OCI-LY1 (cell line): Measurements from ENCODE around the gene SLC35F3.

Experiments
- H2AFZ ChIP-seq: fragments of 200-600 bp; sonication (generic), shearing (Covaris generic); 2 replicates; pipeline ENCODE4 v1.6.0; 2014; ENCODE audit warnings: antibody characterized with exemption, mild to moderate bottlenecking, low read length
- H3F3A ChIP-seq: fragments of 200-600 bp; sonication (generic), shearing (Covaris generic); 2 replicates; pipeline ENCODE4 v1.6.0; 2014; ENCODE audit warnings: mild to moderate bottlenecking, antibody characterized with exemption, low read length, moderate library complexity; ENCODE audit not compliant: insufficient read depth
- H3K27ac ChIP-seq: fragments of 200-600 bp; sonication (generic); 2 replicates; pipeline ENCODE4 v1.5.1; 2014; ENCODE audit warnings: low read length, mixed run types, mild to moderate bottlenecking, low read depth; ENCODE audit not compliant: poor library complexity, severe bottlenecking
- H3K27me3 ChIP-seq: fragments of 200-600 bp; sonication (generic); 2 replicates; pipeline ENCODE4 v1.6.0; 2014; ENCODE audit warnings: antibody characterized with exemption, mild to moderate bottlenecking, low read length, moderate library complexity; ENCODE audit not compliant: insufficient read depth
- H3K36me3 ChIP-seq: fragments of 200-600 bp; sonication (generic); 2 replicates; pipeline ENCODE4 v1.6.1; 2014; ENCODE audit warnings: mild to moderate bottlenecking, antibody characterized with exemption, low read length, moderate library complexity, mixed read lengths; ENCODE audit not compliant: insufficient read depth
- H3K4me1 ChIP-seq: fragments of 200-600 bp; sonication (generic); 2 replicates; pipeline ENCODE4 v1.5.1; 2014; ENCODE audit warnings: mild to moderate bottlenecking, low read length, moderate library complexity; ENCODE audit not compliant: insufficient read depth, severe bottlenecking
- H3K4me2 ChIP-seq: fragments of 200-600 bp; sonication (generic), shearing (Covaris generic); 2 replicates; pipeline ENCODE4 v1.6.1; 2014; ENCODE audit warnings: low read length
- H3K4me3 ChIP-seq: fragments of 200-600 bp; sonication (generic); 2 replicates; pipeline ENCODE4 v1.5.1; 2014; ENCODE audit warnings: low read length, low read depth, mild to moderate bottlenecking, mixed read lengths; ENCODE audit not compliant: poor library complexity, severe bottlenecking
- H3K79me2 ChIP-seq: fragments of 200-600 bp; shearing (Covaris generic); 2 replicates; pipeline ENCODE4 v1.6.1; 2016; ENCODE audit warnings: mixed run types, low read length, mixed read lengths; ENCODE audit not compliant: insufficient read depth
- H3K9ac ChIP-seq: fragments of 200-600 bp; sonication (generic), shearing (Covaris generic); 2 replicates; pipeline ENCODE4 v1.6.1; 2014; ENCODE audit warnings: mild to moderate bottlenecking, low read length, mixed read lengths
- H3K9me2 ChIP-seq: fragments of 200-600 bp; sonication (generic), shearing (Covaris generic); 2 replicates; pipeline ENCODE4 v1.6.1; 2014; ENCODE audit warnings: low read depth, mild to moderate bottlenecking, low read length, mixed read lengths
- H3K9me3 ChIP-seq: fragments of 200-600 bp; shearing (Covaris generic); 2 replicates; pipeline ENCODE4 v1.6.1; 2014; ENCODE audit warnings: low read length, mixed read lengths
- H4K20me1 ChIP-seq: fragments of 200-600 bp; sonication (generic), shearing (Covaris generic); 2 replicates; pipeline ENCODE4 v1.6.0; 2016; ENCODE audit warnings: mild to moderate bottlenecking, low read length; ENCODE audit not compliant: insufficient read depth
- EZH2 ChIP-seq: fragments of 200-600 bp; sonication (generic), shearing (Covaris generic); IDR thresholded peaks from 2 replicates; pipeline ENCODE4 v1.8.0; 2017; ENCODE audit warnings: borderline replicate concordance, mixed run types, mild to moderate bottlenecking, antibody characterized with exemption, low read length, moderate library complexity, mixed read lengths
- TF ChIP-seq, protein P1 (sequence below): fragments of 200-600 bp; sonication (generic), shearing (Covaris generic); IDR thresholded peaks from 2 replicates; pipeline ENCODE4 v1.5.1; 2017; ENCODE audit warnings: mild to moderate bottlenecking, antibody characterized with exemption, low read length, moderate library complexity, mixed read lengths

The SLC35F3 gene

DNA sequence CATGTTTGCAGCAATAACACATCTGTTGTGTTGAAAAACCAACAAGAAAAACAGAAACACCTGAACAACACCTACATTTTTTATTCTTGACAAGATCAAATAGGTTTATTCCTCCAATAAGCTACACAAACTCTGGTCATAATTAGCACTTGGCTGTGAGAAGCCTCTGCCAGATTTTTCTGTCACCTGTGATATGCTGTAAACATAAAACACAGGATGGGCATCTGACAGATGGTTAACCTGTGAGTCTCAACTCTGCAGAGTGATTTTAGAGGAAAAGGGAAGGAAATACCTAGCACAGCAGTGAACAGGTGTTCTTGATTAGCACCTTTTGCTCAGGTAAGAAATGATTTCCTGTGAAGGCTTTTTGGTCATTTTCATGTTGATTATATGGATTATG lies 293.4 kb downstream of the SLC35F3 start:
- Histone ChIP-seq H3K4me3 (no peak overlapping the region), H3K79me2 (no peaks in the 10 kb centered on the region), H3K4me2 (no peak overlapping the region), H3K36me3 (no peaks in the 10 kb centered on the region), H3K4me1 (no peaks in the 10 kb centered on the region), H3F3A (no peaks in the 10 kb centered on the region), H3K9me3 (no peaks in the 10 kb centered on the region), H3K9ac (no peak overlapping the region), H3K9me2 (no peaks in the 10 kb centered on the region), H3K27me3 (no peaks in the 10 kb centered on the region), H2AFZ (no peak overlapping the region), H3K27ac (no peak overlapping the region), H4K20me1 (no peaks in the 10 kb centered on the region)
- TF ChIP-seq, protein P1, sequence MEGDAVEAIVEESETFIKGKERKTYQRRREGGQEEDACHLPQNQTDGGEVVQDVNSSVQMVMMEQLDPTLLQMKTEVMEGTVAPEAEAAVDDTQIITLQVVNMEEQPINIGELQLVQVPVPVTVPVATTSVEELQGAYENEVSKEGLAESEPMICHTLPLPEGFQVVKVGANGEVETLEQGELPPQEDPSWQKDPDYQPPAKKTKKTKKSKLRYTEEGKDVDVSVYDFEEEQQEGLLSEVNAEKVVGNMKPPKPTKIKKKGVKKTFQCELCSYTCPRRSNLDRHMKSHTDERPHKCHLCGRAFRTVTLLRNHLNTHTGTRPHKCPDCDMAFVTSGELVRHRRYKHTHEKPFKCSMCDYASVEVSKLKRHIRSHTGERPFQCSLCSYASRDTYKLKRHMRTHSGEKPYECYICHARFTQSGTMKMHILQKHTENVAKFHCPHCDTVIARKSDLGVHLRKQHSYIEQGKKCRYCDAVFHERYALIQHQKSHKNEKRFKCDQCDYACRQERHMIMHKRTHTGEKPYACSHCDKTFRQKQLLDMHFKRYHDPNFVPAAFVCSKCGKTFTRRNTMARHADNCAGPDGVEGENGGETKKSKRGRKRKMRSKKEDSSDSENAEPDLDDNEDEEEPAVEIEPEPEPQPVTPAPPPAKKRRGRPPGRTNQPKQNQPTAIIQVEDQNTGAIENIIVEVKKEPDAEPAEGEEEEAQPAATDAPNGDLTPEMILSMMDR: no peak
- no peak for TF ChIP-seq EZH2

DNA sequence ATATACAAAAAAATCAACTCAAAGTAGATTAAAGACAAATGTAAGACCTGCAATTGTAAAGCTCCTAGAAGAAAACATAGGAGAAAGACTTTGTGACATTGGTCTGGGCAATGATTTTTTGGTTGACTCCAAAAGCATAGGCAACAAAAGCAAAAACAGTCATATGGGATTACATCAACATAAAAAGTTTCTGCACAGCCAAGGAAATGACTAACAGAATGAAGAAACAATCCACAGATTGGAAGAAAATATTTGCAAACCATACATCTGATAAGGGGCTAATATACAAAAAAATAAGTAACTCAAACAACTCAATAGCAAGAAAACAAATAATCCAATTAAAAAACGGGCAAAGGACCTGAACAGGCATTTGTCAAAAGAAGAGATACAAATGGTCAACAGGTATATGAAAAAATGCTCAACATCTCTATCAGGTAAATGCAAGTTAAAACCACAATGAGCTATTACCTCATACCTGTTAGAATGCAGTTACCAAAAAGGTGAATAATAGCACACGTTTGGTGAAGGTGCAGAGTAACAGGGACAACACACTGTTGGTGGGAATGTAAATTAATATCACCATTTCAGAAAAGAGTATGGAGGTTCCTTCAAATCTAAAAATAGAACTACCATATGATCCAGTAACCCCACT lies 295.1 kb downstream of the SLC35F3 start:
- H4K20me1 ChIP-seq: no peaks in the 10 kb centered on the region
- H3K4me1 ChIP-seq: no peaks in the 10 kb centered on the region
- H3F3A ChIP-seq: no peaks in the 10 kb centered on the region
- no peak overlapping the region for H2AFZ ChIP-seq
- no peak overlapping the region for H3K4me3 ChIP-seq
- no peaks in the 10 kb centered on the region for H3K79me2 ChIP-seq
- no peak overlapping the region for H3K27ac ChIP-seq
- no peaks in the 10 kb centered on the region for H3K9me3 ChIP-seq
- TF ChIP-seq EZH2: no peak
- TF ChIP-seq, protein P1: no peak
- H3K9me2 ChIP-seq: no peaks in the 10 kb centered on the region
- H3K4me2 ChIP-seq: no peak overlapping the region
- H3K36me3 ChIP-seq: no peaks in the 10 kb centered on the region
- H3K27me3 ChIP-seq: no peaks in the 10 kb centered on the region
- H3K9ac ChIP-seq: no peak overlapping the region

DNA sequence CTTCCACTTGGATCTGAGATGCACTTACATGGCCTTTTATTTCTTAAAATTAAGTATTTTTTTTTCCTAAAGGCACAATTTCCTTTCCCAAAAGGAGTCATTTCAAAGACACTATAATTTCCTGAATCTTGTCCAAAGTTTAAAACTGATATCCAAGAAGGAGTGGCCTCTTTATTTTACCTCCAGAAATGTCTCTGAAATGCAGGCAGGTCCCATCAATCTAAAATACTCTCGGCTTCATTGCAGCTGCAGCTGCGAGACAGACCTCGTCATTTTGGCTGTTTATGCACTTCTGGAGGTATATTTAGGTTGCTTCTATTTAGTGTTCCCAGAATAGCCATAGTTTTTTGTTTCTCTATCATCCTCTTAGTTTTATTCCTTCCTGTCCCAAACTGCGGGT lies 296.1 kb downstream of the SLC35F3 start:
- no peak overlapping the region for H2AFZ ChIP-seq
- no peaks in the 10 kb centered on the region for H3K36me3 ChIP-seq
- H3K79me2 ChIP-seq: no peaks in the 10 kb centered on the region
- no peaks in the 10 kb centered on the region for H3K9me3 ChIP-seq
- no peaks in the 10 kb centered on the region for H3F3A ChIP-seq
- H3K27me3 ChIP-seq: no peaks in the 10 kb centered on the region
- H4K20me1 ChIP-seq: no peaks in the 10 kb centered on the region
- H3K4me1 ChIP-seq: no peaks in the 10 kb centered on the region
- no peak overlapping the region for H3K4me2 ChIP-seq
- H3K9me2 ChIP-seq: no peaks in the 10 kb centered on the region
- H3K9ac ChIP-seq: no peak overlapping the region
- H3K4me3 ChIP-seq: no peak overlapping the region
- no peak overlapping the region for H3K27ac ChIP-seq
- no peak for TF ChIP-seq EZH2
- TF ChIP-seq, protein P1: no peak
